K562 (cell line): Measurements from ENCODE around the gene BCL10. TPM values are rescaled to one million over a fixed set of nuclear protein-coding genes. Genes with fewer than 3 reads are reported as not detected.

Experiments
- ARHGAP35 ChIP-seq: fragments of 450-650 bp; IDR thresholded peaks from 2 replicates; pipeline ENCODE4 v1.6.1; 2018; ENCODE audit not compliant: partially characterized antibody
- BACH1 ChIP-seq: fragments of 200-800 bp; sonication (Bioruptor generic); IDR thresholded peaks from 2 replicates; pipeline ENCODE4 v1.6.1; 2016; ENCODE audit warnings: missing genetic modification characterization, missing compliant biosample characterization
- CCNT2 ChIP-seq: IDR thresholded peaks from 2 replicates; pipeline ENCODE4 v1.6.1; 2011; ENCODE audit warnings: borderline replicate concordance, low read depth, mild to moderate bottlenecking, moderate library complexity, mixed read lengths, low read length; ENCODE audit not compliant: insufficient read length; ENCODE audit errors: extremely low read depth
- CSDE1 ChIP-seq, 2 experiments: fragments of 450-650 bp; IDR thresholded peaks; 2 replicates each; pipeline ENCODE4 v1.6.1; 2016; ENCODE audit warnings: mild to moderate bottlenecking in 1 of 2
- ETS2 ChIP-seq: IDR thresholded peaks from 2 replicates; pipeline ENCODE4 v1.6.1; 2016; ENCODE audit warnings: borderline replicate concordance, missing genetic modification characterization, mild to moderate bottlenecking, moderate library complexity, missing compliant biosample characterization; ENCODE audit not compliant: poor library complexity, severe bottlenecking
- GTF2F1 ChIP-seq: IDR thresholded peaks from 2 replicates; pipeline ENCODE4 v1.6.1; 2011; ENCODE audit warnings: low read depth, low read length, improper control_type of control experiment
- MAFG ChIP-seq: fragments of 450-650 bp; conservative IDR thresholded peaks from 2 replicates; pipeline ENCODE4 v1.6.1; 2016; ENCODE audit warnings: missing genetic modification characterization, missing compliant biosample characterization
- OTX1 ChIP-seq: fragments of 450-650 bp; formaldehyde crosslinking; IDR thresholded peaks from 2 replicates; pipeline ENCODE4 v1.4.0; 2022; ENCODE audit warnings: mild to moderate bottlenecking
- POLR2A ChIP-seq: fragments of 450-650 bp; conservative IDR thresholded peaks from 2 replicates; pipeline ENCODE4 v1.6.1; 2016
- POLR2AphosphoS5 ChIP-seq: IDR thresholded peaks from 2 replicates; pipeline ENCODE4 v1.6.1; 2011; ENCODE audit warnings: mild to moderate bottlenecking, low read depth, low read length, moderate library complexity; ENCODE audit not compliant: control insufficient read depth, insufficient read depth
- RCOR1 ChIP-seq, 2 experiments: IDR thresholded peaks; 2 replicates each; pipeline ENCODE4 v1.6.1; 2012; ENCODE audit warnings: low read depth in 2 of 2, low read length in 2 of 2, borderline replicate concordance in 1 of 2, improper control_type of control experiment in 1 of 2
- SMARCE1 ChIP-seq: fragments of 450-650 bp; IDR thresholded peaks from 2 replicates; pipeline ENCODE4 v1.7.1; 2016; ENCODE audit warnings: mild to moderate bottlenecking
- TAF1 ChIP-seq: IDR thresholded peaks from 2 replicates; pipeline ENCODE4 v1.6.1; 2011; ENCODE audit warnings: mild to moderate bottlenecking, low read length, moderate library complexity; ENCODE audit not compliant: insufficient read depth, control insufficient read depth, severe bottlenecking; ENCODE audit errors: extremely low read depth
- ZFP1 ChIP-seq: fragments of 450-650 bp; formaldehyde crosslinking; IDR thresholded peaks from 2 replicates; pipeline ENCODE4 v1.4.0; 2020; ENCODE audit warnings: mild to moderate bottlenecking, mixed read lengths
- ZFPM2 ChIP-seq: fragments of 250-450 bp; sonication (Bioruptor Pico); IDR thresholded peaks from 2 replicates; pipeline ENCODE4 v1.5.1; 2022; ENCODE audit warnings: mild to moderate bottlenecking
- ZNF24 ChIP-seq: fragments of 450-650 bp; IDR thresholded peaks from 2 replicates; pipeline ENCODE4 v1.6.1; 2016
- polyA plus RNA-seq, 8 experiments: library from polyadenylated mRNA; depleted of rRNA in 4 of 8; stranded (reverse) in 5 of 8; unstranded in 3 of 8; fragments of >200 nt; fragmentation: Nextera tagmentation in 2 of 8; fragmentation: Illumina TruSeq in 1 of 8; extraction: Ambion mirVana in 2 of 8; extraction: Trizol in 1 of 8; gene quantifications; 2 replicates each; pipeline versions ENCODE4 v1.2.1 to v1.2.3, GENCODE V29; 2011 to 2014; ENCODE audit warnings: inconsistent platforms in 1 of 8, missing spikeins in 1 of 8
- total RNA-seq, 7 experiments: library from RNA; depleted of rRNA in 6 of 7; stranded (reverse); fragments of >200 nt in 6 of 7; fragmentation: Illumina TruSeq in 2 of 7; extraction: Trizol in 2 of 7; gene quantifications; 2 replicates each; pipeline versions ENCODE4 v1.2.1 to v1.2.3, GENCODE V29; 2011 to 2021; ENCODE audit warnings: low replicate concordance in 1 of 7
- TF ChIP-seq, protein P1 (sequence below), 2 experiments: fragments of 450-650 bp in 1 of 2; sonication (generic) in 1 of 2; formaldehyde crosslinking in 1 of 2; IDR thresholded peaks; 2 replicates each; pipeline versions ENCODE4 v1.7.1 to v1.9.0; 2016 to 2022; ENCODE audit warnings: inconsistent platforms in 1 of 2, mild to moderate bottlenecking in 1 of 2, missing genetic modification reagents in 1 of 2
- TF ChIP-seq, protein P2 (sequence below): IDR thresholded peaks from 3 replicates; pipeline ENCODE4 v1.6.1; 2011; ENCODE audit warnings: borderline replicate concordance, mild to moderate bottlenecking; ENCODE audit not compliant: insufficient read length, insufficient read depth

BCL10 gene
- total and polyA plus RNA-seq, 9 of the 15 experiments (the other 6 are each of a cell fraction or from before 2014, with no cell fraction given), result 8.0 to 19.4 (median 12.3) TPM

DNA sequence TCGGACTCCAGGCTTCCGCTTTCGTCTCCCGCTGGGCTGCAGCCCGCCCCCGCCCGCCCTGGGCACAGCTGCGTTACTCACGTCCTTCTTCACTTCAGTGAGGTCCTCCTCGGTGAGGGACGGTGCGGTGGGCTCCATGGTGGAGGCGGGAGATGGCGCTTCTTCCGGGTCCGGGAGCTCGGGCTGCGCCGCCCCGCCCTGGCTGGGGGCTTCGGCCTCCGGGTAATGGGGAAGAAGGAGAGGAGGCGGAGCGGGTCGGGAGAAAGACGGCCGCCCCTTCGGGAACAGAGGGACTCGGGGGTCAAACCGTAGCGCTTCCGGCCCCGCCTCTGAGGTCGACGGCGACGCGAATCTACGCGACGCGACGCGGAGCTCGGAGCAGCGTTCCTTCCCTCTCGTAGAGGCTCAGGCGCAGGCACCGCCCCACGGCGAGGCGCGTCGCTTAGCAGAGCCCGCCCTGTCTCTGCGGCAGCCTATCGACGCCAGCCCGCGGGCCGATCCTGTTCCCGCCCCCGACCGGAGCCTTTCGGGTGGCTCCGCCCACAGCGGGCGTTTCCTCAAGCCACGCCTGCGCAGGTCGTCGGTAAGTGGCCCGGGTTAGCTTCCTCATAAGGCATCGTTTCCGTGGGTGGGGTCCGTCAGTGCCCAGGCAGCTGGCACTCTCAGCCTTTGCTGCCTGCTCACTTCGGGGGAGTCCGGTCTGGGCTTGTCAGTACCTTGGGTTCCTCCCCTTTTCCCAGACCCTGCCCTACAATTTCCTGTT lies at the start of gene BCL10 (continued):
- TF ChIP-seq, protein P1, sequence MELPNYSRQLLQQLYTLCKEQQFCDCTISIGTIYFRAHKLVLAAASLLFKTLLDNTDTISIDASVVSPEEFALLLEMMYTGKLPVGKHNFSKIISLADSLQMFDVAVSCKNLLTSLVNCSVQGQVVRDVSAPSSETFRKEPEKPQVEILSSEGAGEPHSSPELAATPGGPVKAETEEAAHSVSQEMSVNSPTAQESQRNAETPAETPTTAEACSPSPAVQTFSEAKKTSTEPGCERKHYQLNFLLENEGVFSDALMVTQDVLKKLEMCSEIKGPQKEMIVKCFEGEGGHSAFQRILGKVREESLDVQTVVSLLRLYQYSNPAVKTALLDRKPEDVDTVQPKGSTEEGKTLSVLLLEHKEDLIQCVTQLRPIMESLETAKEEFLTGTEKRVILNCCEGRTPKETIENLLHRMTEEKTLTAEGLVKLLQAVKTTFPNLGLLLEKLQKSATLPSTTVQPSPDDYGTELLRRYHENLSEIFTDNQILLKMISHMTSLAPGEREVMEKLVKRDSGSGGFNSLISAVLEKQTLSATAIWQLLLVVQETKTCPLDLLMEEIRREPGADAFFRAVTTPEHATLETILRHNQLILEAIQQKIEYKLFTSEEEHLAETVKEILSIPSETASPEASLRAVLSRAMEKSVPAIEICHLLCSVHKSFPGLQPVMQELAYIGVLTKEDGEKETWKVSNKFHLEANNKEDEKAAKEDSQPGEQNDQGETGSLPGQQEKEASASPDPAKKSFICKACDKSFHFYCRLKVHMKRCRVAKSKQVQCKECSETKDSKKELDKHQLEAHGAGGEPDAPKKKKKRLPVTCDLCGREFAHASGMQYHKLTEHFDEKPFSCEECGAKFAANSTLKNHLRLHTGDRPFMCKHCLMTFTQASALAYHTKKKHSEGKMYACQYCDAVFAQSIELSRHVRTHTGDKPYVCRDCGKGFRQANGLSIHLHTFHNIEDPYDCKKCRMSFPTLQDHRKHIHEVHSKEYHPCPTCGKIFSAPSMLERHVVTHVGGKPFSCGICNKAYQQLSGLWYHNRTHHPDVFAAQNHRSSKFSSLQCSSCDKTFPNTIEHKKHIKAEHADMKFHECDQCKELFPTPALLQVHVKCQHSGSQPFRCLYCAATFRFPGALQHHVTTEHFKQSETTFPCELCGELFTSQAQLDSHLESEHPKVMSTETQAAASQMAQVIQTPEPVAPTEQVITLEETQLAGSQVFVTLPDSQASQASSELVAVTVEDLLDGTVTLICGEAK (IDR thresholded peaks at IDR 0.05), result 0 out of 2 replicates have a peak, but pooled peaks have one; percentile 57
- TF ChIP-seq, protein P1 (CRISPR knock-in tag; IDR thresholded peaks at IDR 0.05), result no peak
- TF ChIP-seq, protein P2, sequence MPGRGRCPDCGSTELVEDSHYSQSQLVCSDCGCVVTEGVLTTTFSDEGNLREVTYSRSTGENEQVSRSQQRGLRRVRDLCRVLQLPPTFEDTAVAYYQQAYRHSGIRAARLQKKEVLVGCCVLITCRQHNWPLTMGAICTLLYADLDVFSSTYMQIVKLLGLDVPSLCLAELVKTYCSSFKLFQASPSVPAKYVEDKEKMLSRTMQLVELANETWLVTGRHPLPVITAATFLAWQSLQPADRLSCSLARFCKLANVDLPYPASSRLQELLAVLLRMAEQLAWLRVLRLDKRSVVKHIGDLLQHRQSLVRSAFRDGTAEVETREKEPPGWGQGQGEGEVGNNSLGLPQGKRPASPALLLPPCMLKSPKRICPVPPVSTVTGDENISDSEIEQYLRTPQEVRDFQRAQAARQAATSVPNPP, result no peak
- TF ChIP-seq RCOR1 (IDR thresholded peaks at IDR 0.05; ENCODE audit: borderline replicate concordance in 1 of 2, low read depth in 2 of 2, low read length in 2 of 2) (no peak), ZNF24 (no peak), CSDE1 (IDR thresholded peaks at IDR 0.05) (no peak), TAF1 (peak; percentile 43), GTF2F1 (no peak; the same call in 1 of the 2 replicates), MAFG (tag) (no peak), OTX1 (CRISPR knock-in tag) (no peak), SMARCE1 (no peak), ZFP1 (CRISPR knock-in tag) (no peak), ETS2 (tag) (no peak), POLR2AphosphoS5 (peak; percentile 14; the same call in 1 of the 2 replicates), CCNT2 (peak; percentile 71), ZFPM2 (peak; percentile 74; the same call in 1 of the 2 replicates), ARHGAP35 (no peak), BACH1 (tag) (no peak), POLR2A (peak; percentile 87)
